ENCODE results near the gene FAM228B. TPM values are rescaled to one million over a fixed set of nuclear protein-coding genes. Genes with fewer than 3 reads are reported as not detected.

Gene FAM228B
- total RNA-seq = 10 to 100 TPM; 17.7 to 20.6 TPM

DNA sequence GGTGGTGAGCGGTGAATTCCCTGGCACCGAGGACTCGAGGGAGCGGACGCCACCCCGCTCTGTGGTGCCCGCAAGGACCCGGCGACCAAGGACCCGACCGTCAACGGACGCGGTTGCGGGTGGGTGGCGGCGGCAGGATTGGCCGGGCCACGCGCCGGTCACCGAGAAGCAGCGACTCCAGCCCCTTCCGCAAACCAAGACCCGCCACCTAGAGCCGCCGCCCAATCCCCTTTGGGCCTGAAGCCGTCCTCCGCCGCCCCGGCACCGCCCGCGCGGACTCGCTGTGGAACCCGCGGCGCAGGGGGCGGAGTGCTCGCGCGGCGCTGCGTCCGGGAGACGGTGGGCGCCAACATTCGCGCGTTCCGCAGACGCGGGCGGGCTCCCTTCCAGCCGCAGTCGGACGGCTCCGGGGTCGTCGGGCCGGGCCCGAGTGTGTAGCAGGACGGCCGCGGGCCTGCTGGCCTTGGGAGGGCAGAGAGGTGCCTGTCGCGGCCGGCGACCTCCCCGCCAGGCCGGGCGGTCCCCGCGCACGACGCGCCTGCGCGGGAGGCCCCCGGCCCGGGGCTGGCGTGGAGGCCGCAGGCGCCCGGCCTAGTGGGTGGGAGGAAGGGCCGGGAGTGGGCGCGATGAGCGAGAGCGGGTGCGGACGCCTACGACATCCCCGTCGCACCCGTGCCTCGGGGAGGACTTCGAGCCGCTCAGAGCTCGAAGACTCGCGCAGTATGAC lies at the start of gene FAM228B, which contains the start of gene PFN4:
Gene FAM228B (plus strand): TSS at position 275 of the 727 bp plus-strand sequence. CDS start 893 bp downstream, outside the sequence.
Gene PFN4 (minus strand): TSS at position 140 of the 727 bp plus-strand sequence. CDS start 799 bp downstream, outside the sequence.
- Histone ChIP-seq H3K4me1 (replicated peaks) (peaks cover 4% of the 10 kb centered on the region), H3K4me3 (peak within 1 kb of the TSS; percentile 76 to 80), H3K36me3 (no peaks in the 10 kb centered on the region), H3K27ac (peak within 1 kb of the TSS; percentile 92), H3K27me3 (replicated peaks; ENCODE audit: insufficient read depth) (no peaks in the 10 kb centered on the region), H3K9me3 (no peaks in the 10 kb centered on the region)
- intact Hi-C loops (cut with DNase I) = no loop called here
- WGBS = 0% methylated on average over 49 of the region's 103 CpGs
- peak; percentile 86 for DNase-seq (ENCODE audit: low spot score)
- TF ChIP-seq, protein P1, sequence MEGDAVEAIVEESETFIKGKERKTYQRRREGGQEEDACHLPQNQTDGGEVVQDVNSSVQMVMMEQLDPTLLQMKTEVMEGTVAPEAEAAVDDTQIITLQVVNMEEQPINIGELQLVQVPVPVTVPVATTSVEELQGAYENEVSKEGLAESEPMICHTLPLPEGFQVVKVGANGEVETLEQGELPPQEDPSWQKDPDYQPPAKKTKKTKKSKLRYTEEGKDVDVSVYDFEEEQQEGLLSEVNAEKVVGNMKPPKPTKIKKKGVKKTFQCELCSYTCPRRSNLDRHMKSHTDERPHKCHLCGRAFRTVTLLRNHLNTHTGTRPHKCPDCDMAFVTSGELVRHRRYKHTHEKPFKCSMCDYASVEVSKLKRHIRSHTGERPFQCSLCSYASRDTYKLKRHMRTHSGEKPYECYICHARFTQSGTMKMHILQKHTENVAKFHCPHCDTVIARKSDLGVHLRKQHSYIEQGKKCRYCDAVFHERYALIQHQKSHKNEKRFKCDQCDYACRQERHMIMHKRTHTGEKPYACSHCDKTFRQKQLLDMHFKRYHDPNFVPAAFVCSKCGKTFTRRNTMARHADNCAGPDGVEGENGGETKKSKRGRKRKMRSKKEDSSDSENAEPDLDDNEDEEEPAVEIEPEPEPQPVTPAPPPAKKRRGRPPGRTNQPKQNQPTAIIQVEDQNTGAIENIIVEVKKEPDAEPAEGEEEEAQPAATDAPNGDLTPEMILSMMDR (IDR thresholded peaks at IDR 0.05) = peak in 1 of 4 experiments; percentile 5
- TF ChIP-seq POLR2A (IDR thresholded peaks at IDR 0.05) (peak; percentile 69), POLR2AphosphoS5 (IDR thresholded peaks at IDR 0.05) (no peak)

DNA sequence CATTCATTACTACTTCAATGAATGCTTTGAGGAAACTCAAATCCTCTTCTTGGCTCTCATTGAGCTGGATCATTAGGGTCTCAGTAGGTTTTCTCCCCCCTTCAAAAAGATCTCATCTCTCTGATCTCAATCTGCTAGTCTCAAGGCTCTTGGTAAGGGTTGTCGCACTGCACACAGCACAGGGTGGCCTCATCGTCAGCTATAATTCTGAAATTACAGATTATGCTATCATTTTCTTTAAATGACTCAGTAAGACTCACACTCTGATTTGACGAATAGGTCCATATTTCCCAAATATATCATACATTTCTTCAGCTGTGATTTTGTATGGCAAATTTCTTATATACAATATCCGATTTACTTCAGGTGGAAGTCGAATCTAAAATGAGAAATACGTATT lies 49.5 kb upstream of the FAM228B start:
- Histone ChIP-seq H3K9me3 (no peaks in the 10 kb centered on the region), H3K27me3 (replicated peaks; ENCODE audit: insufficient read depth) (no peaks in the 10 kb centered on the region), H3K36me3 (no peaks in the 10 kb centered on the region), H3K4me1 (replicated peaks) (no peaks in the 10 kb centered on the region), H3K27ac (no peak overlapping the region), H3K4me3 (no peak overlapping the region)
- no peak for DNase-seq (ENCODE audit: low spot score)
- intact Hi-C loops (cut with DNase I) = no loop called here
- TF ChIP-seq, protein P1 (IDR thresholded peaks at IDR 0.05) = no peak
- TF ChIP-seq POLR2A (IDR thresholded peaks at IDR 0.05) = no peak
- TF ChIP-seq POLR2AphosphoS5 (IDR thresholded peaks at IDR 0.05) = no peak
- 94% methylated on average over 6 of the region's 6 CpGs for WGBS

DNA sequence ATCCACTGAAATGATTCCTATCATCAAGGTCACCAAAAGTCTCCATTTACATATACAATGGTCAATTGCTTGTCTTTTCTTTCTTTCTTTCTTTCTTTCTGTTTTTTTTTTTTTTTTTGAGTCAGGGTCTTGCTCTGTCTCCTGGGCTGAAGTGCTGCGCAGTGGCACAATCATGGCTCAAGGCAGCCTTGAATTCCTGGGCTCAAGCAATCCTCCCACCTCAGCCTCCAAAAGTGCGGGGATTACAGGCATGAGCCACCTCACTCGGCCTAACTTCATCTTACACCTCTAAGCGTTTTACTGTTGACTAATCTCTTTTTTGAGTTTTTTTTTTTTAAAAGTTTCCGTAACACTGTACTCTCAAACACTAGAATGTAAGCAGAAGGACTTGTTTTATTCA lies 48.0 kb upstream of the FAM228B start:
- no peak for DNase-seq (ENCODE audit: low spot score)
- Histone ChIP-seq H3K9me3 (no peaks in the 10 kb centered on the region), H3K36me3 (no peaks in the 10 kb centered on the region), H3K4me1 (replicated peaks) (no peaks in the 10 kb centered on the region), H3K4me3 (peak overlapping the region; percentile 53 to 55), H3K27me3 (replicated peaks; ENCODE audit: insufficient read depth) (no peaks in the 10 kb centered on the region), H3K27ac (peak overlapping the region; percentile 98)
- TF ChIP-seq, protein P1 (IDR thresholded peaks at IDR 0.05) = no peak
- no peak for TF ChIP-seq POLR2AphosphoS5 (IDR thresholded peaks at IDR 0.05)
- no peak for TF ChIP-seq POLR2A (IDR thresholded peaks at IDR 0.05)
- intact Hi-C loops (cut with DNase I) = no loop called here
- 56% methylated on average over 5 of the region's 5 CpGs for WGBS

DNA sequence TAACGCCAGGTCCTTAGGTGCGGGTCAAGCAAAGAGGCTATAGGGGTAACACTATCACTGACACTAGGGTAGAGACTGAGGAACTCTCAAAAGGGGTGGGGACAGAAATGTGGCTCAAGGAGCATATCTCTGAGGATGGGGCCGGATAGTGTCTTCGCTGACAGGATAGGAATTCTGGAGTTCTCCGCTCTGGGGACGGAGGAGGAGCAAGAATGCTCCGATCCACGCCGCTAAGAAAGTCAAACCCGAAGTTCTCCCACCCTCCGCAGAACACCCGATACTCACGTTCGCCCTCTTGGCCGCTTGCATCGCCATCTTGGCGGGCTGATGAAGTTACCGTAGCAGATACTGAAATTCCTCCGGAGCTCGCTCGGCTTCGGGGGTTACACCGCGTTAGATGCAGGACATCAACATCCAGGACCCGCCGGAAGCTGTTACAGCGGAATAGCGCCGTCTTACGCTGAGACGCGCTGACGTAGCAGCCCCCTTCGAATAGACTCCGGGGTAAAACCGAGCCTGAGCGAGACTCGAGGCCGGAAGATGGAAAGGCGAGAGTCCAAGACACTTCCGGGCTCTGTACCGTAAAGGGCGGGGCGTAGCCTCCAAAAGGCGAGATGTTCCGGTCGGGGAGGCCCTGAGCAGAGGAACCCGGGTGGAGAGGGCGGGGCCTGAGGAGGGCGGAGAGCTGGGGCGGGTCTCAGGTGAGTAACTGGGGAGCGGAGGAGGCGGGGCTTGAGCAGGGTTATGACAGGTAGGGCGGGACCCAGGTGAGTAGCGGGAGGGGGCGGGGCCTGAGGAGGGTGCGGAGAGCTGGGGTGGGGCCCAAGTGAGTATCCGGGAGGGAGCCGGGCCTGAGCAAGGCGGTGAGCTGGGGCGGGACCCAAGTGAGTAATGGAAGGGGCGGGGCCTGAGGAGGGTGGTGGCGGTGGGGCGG lies 47.1 kb upstream of the FAM228B start, which contains the start of gene SF3B6:
Gene SF3B6 (minus strand): TSS at position 412 of the 934 bp plus-strand sequence. CDS start 97 bp downstream, at position 315.
- Histone ChIP-seq H3K4me3 (peak within 1 kb of the TSS; percentile 53 to 55), H3K27me3 (replicated peaks; ENCODE audit: insufficient read depth) (no peaks in the 10 kb centered on the region), H3K4me1 (replicated peaks) (no peaks in the 10 kb centered on the region), H3K36me3 (no peaks in the 10 kb centered on the region), H3K9me3 (no peaks in the 10 kb centered on the region), H3K27ac (peak within 1 kb of the TSS; percentile 98)
- intact Hi-C loops (cut with DNase I) = loop anchor here (2.0 kb wide), 1 partner anchor 149 kb away; the partner anchor contains the start of gene ATAD2B
- peak; percentile 100 for DNase-seq (ENCODE audit: low spot score)
- TF ChIP-seq POLR2AphosphoS5 (IDR thresholded peaks at IDR 0.05) (peak; percentile 99), POLR2A (IDR thresholded peaks at IDR 0.05) (peak; percentile 75)
- TF ChIP-seq, protein P1 (IDR thresholded peaks at IDR 0.05) = peak in 1 of 4 experiments; percentile 26
- WGBS = 1% methylated on average over 64 of the region's 64 CpGs

Data from prostate gland (tissue), 2 donors.